Aortic smooth muscle cell (primary cell): ENCODE results near the gene GUCY1B1. TPM values are rescaled to one million over a fixed set of nuclear protein-coding genes. Genes with fewer than 3 reads are reported as not detected.

Experiments
- total RNA-seq: library from RNA; depleted of rRNA; stranded (reverse); fragments of >200 nt; gene quantifications from 2 replicates; pipeline ENCODE4 v1.2.3, GENCODE V29; 2014

GUCY1B1 gene
- total RNA-seq, result 5.5 and 5.9 TPM in 2 replicates

GRCh38 chr4:155758481-155759371 is at the start of gene GUCY1B1:
TSS of gene GUCY1B1 (plus strand) at chr4:155759021. CDS start at chr4:155759141, 120 bp downstream.

Other genes starting within 250 kb of the GUCY1B1 start
- 12.4 and 13.5 TPM in 2 replicates for gene GUCY1A1, start 92.2 kb upstream of the GUCY1B1 start, total RNA-seq
- gene ASIC5, start 107.3 kb downstream of the GUCY1B1 start, total RNA-seq, result not detected in 2 replicates
- gene TDO2, start 144.7 kb downstream of the GUCY1B1 start, total RNA-seq, result 0.53 and 0.56 TPM in 2 replicates
- gene CTSO, start 194.8 kb downstream of the GUCY1B1 start, total RNA-seq, result 26.0 and 27.5 TPM in 2 replicates